Lung (tissue), 12 donors: Measurements from ENCODE around the gene PABPN1L. TPM values are rescaled to one million over a fixed set of nuclear protein-coding genes. Genes with fewer than 3 reads are reported as not detected.

Source experiments
- ATAC-seq: fragments of 200-7000 bp; cut with Tn5 transposase; one replicate; pipeline ENCODE4 v1.9.1; 2020; ENCODE audit warnings: moderate number of reproducible peaks; ENCODE audit not compliant: insufficient read depth, low FRiP score
- DNase-seq, 3 donors: peaks; one replicate each; pipeline ENCODE4 v3.0.0-alpha.2; 2013 to 2017
- H3K27ac ChIP-seq, 2 donors: one replicate each; pipeline ENCODE4 v1.5.1; 2013; ENCODE audit warnings: mild to moderate bottlenecking in 2 of 2, moderate library complexity in 2 of 2, control low read depth in 1 of 2, inconsistent platforms in 1 of 2, low read depth in 1 of 2, low read length in 1 of 2
- H3K27me3 ChIP-seq, 3 donors: one replicate each; pipeline ENCODE4 v1.5.1; 2013; ENCODE audit warnings: low read length in 2 of 3; ENCODE audit not compliant: control insufficient read depth in 3 of 3, insufficient read depth in 3 of 3
- H3K36me3 ChIP-seq, 4 donors: one replicate each; pipeline ENCODE4 v1.5.1; 2013; ENCODE audit warnings: low read length in 4 of 4, mild to moderate bottlenecking in 1 of 4, moderate library complexity in 1 of 4; ENCODE audit not compliant: control insufficient read depth in 4 of 4, insufficient read depth in 4 of 4
- H3K4me1 ChIP-seq, 5 donors: one replicate each; pipeline ENCODE4 v1.5.1; 2013; ENCODE audit warnings: low read length in 5 of 5, mild to moderate bottlenecking in 2 of 5, moderate library complexity in 1 of 5; ENCODE audit not compliant: control insufficient read depth in 5 of 5, insufficient read depth in 5 of 5
- H3K4me3 ChIP-seq: one replicate; pipeline ENCODE4 v1.5.1; 2013; ENCODE audit warnings: mild to moderate bottlenecking, control low read depth, moderate library complexity
- H3K9ac ChIP-seq, 2 donors: one replicate each; pipeline ENCODE4 v1.5.1; 2013; ENCODE audit warnings: low read length in 2 of 2, control low read depth in 1 of 2; ENCODE audit not compliant: insufficient read depth in 1 of 2
- H3K9me3 ChIP-seq, 4 donors: one replicate each; pipeline ENCODE4 v1.5.1; 2013; ENCODE audit warnings: low read length in 3 of 4, mild to moderate bottlenecking in 1 of 4, moderate library complexity in 1 of 4; ENCODE audit not compliant: control insufficient read depth in 4 of 4, insufficient read depth in 3 of 4
- CTCF ChIP-seq: IDR thresholded peaks from 2 replicates; pipeline ENCODE4 v1.5.1; 2012; ENCODE audit warnings: mild to moderate bottlenecking; ENCODE audit errors: control extremely low read depth, extremely low read depth
- WGBS, 2 donors: extraction: QIAGEN DNeasy Blood & Tissue Kit; methylation state at CpG; one replicate each; pipeline ENCODE4 v1.1.7; 2013; 5-methylcytosine and 5-hydroxymethylcytosine counted together
- polyA plus RNA-seq, 2 donors: library from polyadenylated mRNA; stranded (reverse); fragments of 200-250 nt; gene quantifications; one replicate each; pipeline ENCODE4 v1.2.1, GENCODE V29; 2013
- total RNA-seq, 2 donors: library from RNA; depleted of rRNA in 1 of 2; stranded (reverse); fragments of >200 nt in 1 of 2; gene quantifications; one replicate each; pipeline ENCODE4 v1.2.1, GENCODE V29; 2014 to 2021
- donor health status: control.
- donor health status: control.
- donor health status: Bipolar disorder and iron deficiency.
- donor health status: healthy.
- donor health status: DM: yes; HTN: yes; CAD: no.

Gene PABPN1L
- total and polyA plus RNA-seq, 4 donors, result 0.03 to 0.22 TPM; not detected in 2

GRCh38 chr16:88865310-88865709 is 1.1 kb downstream of the PABPN1L start:
- Histone ChIP-seq H3K9me3 (no peaks in the 10 kb centered on the region), H3K4me3 (no peak overlapping the region), H3K4me1 (peaks cover 0 to 7% (median 0%) of the 10 kb centered on the region in 5 donors), H3K36me3 (peaks cover 0 to 21% (median 2%) of the 10 kb centered on the region in 4 donors), H3K27me3 (peaks cover 0 to 3% (median 0%) of the 10 kb centered on the region in 3 donors), H3K9ac (no peak overlapping the region), H3K27ac (no peak overlapping the region)
- TF ChIP-seq CTCF, result no peak
- 79 to 84% methylated on average over 14 of the region's 14 CpGs for WGBS, 2 donors
- ATAC-seq (no peak), DNase-seq (no peak)

- H3K9ac ChIP-seq, result no peak overlapping the region
- no peaks in the 10 kb centered on the region for H3K9me3 ChIP-seq
- H3K4me3 ChIP-seq, result no peak overlapping the region
- peaks cover 0 to 3% (median 0%) of the 10 kb centered on the region in 3 donors for H3K27me3 ChIP-seq
- WGBS, 2 donors, result 79 to 80% methylated on average over 18 of the region's 18 CpGs
- H3K27ac ChIP-seq, result no peak overlapping the region
- peaks cover 0 to 28% (median 10%) of the 10 kb centered on the region in 4 donors for H3K36me3 ChIP-seq
- TF ChIP-seq CTCF, result no peak
- H3K4me1 ChIP-seq, result peaks cover 0 to 7% (median 0%) of the 10 kb centered on the region in 5 donors
- DNase-seq, result no peak
- ATAC-seq, result no peak
Measured at GRCh38 chr16:88864521-88864920, 1.9 kb downstream of the PABPN1L start.

- Histone ChIP-seq H3K9me3 (no peaks in the 10 kb centered on the region), H3K27ac (no peak overlapping the region), H3K36me3 (peaks cover 0 to 30% (median 14%) of the 10 kb centered on the region in 4 donors), H3K9ac (no peak overlapping the region), H3K4me1 (peaks cover 0 to 7% (median 0%) of the 10 kb centered on the region in 5 donors), H3K4me3 (no peak overlapping the region), H3K27me3 (peaks cover 0 to under 1% (median 0%) of the 10 kb centered on the region in 3 donors)
- no peak for DNase-seq
- no peak for TF ChIP-seq CTCF
- no peak for ATAC-seq
- 82 to 91% methylated on average over 15 of the region's 15 CpGs for WGBS, 2 donors
Measured at GRCh38 chr16:88864099-88864498, 2.4 kb downstream of the PABPN1L start.

- no peak overlapping the region for H3K9ac ChIP-seq
- no peak overlapping the region for H3K4me3 ChIP-seq
- peaks cover 0 to 30% (median 20%) of the 10 kb centered on the region in 4 donors for H3K36me3 ChIP-seq
- DNase-seq (no peak), ATAC-seq (no peak)
- H3K27me3 ChIP-seq, result no peaks in the 10 kb centered on the region
- 88 to 95% methylated on average over 13 of the region's 13 CpGs for WGBS, 2 donors
- peaks cover 0 to 7% (median 1%) of the 10 kb centered on the region in 5 donors for H3K4me1 ChIP-seq
- no peak for TF ChIP-seq CTCF
- no peaks in the 10 kb centered on the region for H3K9me3 ChIP-seq
- H3K27ac ChIP-seq, result no peak overlapping the region
Measured at GRCh38 chr16:88863426-88863825, 3.0 kb downstream of the PABPN1L start.
